ENCODE data around the gene HOTAIR. TPM values are rescaled to one million over a fixed set of nuclear protein-coding genes. Genes with fewer than 3 reads are reported as not detected.

HOTAIR gene
- total RNA-seq, 2 donors from 2014 or later: not detected

Other genes starting within 250 kb of the HOTAIR start
- 10 to 100 TPM; 35.4 to 36.2 TPM for gene CALCOCO1, start 247.5 kb downstream of the HOTAIR start, total RNA-seq
- not detected for gene CISTR, start 223.0 kb downstream of the HOTAIR start, total RNA-seq
- not detected for gene HOXC13, start 36.1 kb downstream of the HOTAIR start, total RNA-seq
- not detected for gene HOXC12, start 20.1 kb downstream of the HOTAIR start, total RNA-seq
- not detected for gene HOXC11, start 1.8 kb downstream of the HOTAIR start, total RNA-seq
- gene HOXC10, start 10.2 kb upstream of the HOTAIR start, total RNA-seq: not detected
- not detected for gene HOXC9, start 25.2 kb upstream of the HOTAIR start, total RNA-seq
- gene HOXC8, start 34.0 kb upstream of the HOTAIR start, total RNA-seq: not detected
- not detected for gene HOXC6, start 53.5 kb upstream of the HOTAIR start, total RNA-seq
- not detected for gene HOXC5, start 58.1 kb upstream of the HOTAIR start, total RNA-seq
- gene HOXC4, start 78.9 kb upstream of the HOTAIR start, total RNA-seq: under 1 TPM in 1 of 2 donors, not detected in 1; 0.18 TPM
- gene SMUG1, start 214.0 kb upstream of the HOTAIR start, total RNA-seq: 10 to 100 TPM; 18.0 to 25.9 TPM

Measured in activated naive CD4-positive, alpha-beta T cell treated with anti-CD3 and anti-CD28 coated beads, Interleukin-2, amount 50 U/mL, for 72 hours (primary cell).